Measurements from ENCODE around the gene MRPL1.
A peak's percentile ranks its signal among the peaks of the same experiment; 100 is the strongest.

Gene MRPL1

GRCh38 chr4:77862478-77863216, at the start of gene MRPL1:
Gene MRPL1, plus strand, starts transcription at chr4:77862830. Its CDS starts 19 bp downstream, at chr4:77862849.
- POLR2A ChIA-PET, result interaction anchor here (1.0 to 2.0 kb wide), 5 partner anchors 10 to 197 kb away, joined by 3 to 14 read pairs (median 6); no protein-coding TSS in a partner anchor
- CTCF ChIA-PET, result interaction anchor here (0.6 to 1.2 kb wide), 4 partner anchors 89 to 237 kb away, joined by 3 to 7 read pairs (median 3); no protein-coding TSS in a partner anchor
- peak; percentile 87 for TF ChIP-seq ZBTB17 (tag by site-specific recombination; IDR thresholded peaks at IDR 0.05)
- TF ChIP-seq PRDM10 (tag by site-specific recombination; IDR thresholded peaks at IDR 0.05), result peak; percentile 72
- TF ChIP-seq ZSCAN23 (tag by site-specific recombination; IDR thresholded peaks at IDR 0.05), result peak; percentile 40; the same call in 1 of the 2 replicates
- TF ChIP-seq KLF10 (tag by site-specific recombination; IDR thresholded peaks at IDR 0.05), result peak; percentile 49; the same call in 1 of the 2 replicates
- TF ChIP-seq SALL2 (tag by site-specific recombination; IDR thresholded peaks at IDR 0.05; ENCODE audit: borderline replicate concordance), result no peak
- TF ChIP-seq SP2 (tag by site-specific recombination; IDR thresholded peaks at IDR 0.05), result peak; percentile 61
- TF ChIP-seq ZNF398 (tag by site-specific recombination; IDR thresholded peaks at IDR 0.05), result peak; percentile 7; the same call in 1 of the 2 replicates
- peak; percentile 96 for TF ChIP-seq ZNF501 (tag by site-specific recombination; IDR thresholded peaks at IDR 0.05)
- TF ChIP-seq FEZF1 (tag by site-specific recombination; IDR thresholded peaks at IDR 0.05), result peak; percentile 5; the same call in 1 of the 2 replicates
- peak; percentile 44; the same call in 1 of the 2 replicates for TF ChIP-seq KLF7 (tag by site-specific recombination; IDR thresholded peaks at IDR 0.05; ENCODE audit: borderline replicate concordance)
- TF ChIP-seq ZNF324 (tag by site-specific recombination; IDR thresholded peaks at IDR 0.05), result peak; percentile 68
- no peak; the same call in 1 of the 2 replicates for TF ChIP-seq ZNF10 (tag by site-specific recombination; IDR thresholded peaks at IDR 0.05)
- no peak; the same call in 1 of the 2 replicates for TF ChIP-seq PRDM1 (tag by site-specific recombination; IDR thresholded peaks at IDR 0.05)
- TF ChIP-seq ZXDB (tag by site-specific recombination; IDR thresholded peaks at IDR 0.05), result peak; percentile 93
- TF ChIP-seq ZNF18 (tag by site-specific recombination; IDR thresholded peaks at IDR 0.05), result peak; percentile 37; the same call in 1 of the 2 replicates
- TF ChIP-seq ZNF585B (tag by site-specific recombination; IDR thresholded peaks at IDR 0.05), result no peak
- no peak; the same call in none of the 2 replicates for TF ChIP-seq ZNF2 (tag by site-specific recombination; IDR thresholded peaks at IDR 0.05)
- TF ChIP-seq ZBTB6 (tag by site-specific recombination; IDR thresholded peaks at IDR 0.05), result 0 out of 2 replicates have a peak, but pooled peaks have one; percentile 38
- TF ChIP-seq ZNF518A (tag by site-specific recombination; conservative IDR thresholded peaks at IDR 0.05; ENCODE audit: low read depth), result peak; percentile 76
- peak; percentile 45; the same call in 1 of the 2 replicates for TF ChIP-seq ZBTB21 (tag by site-specific recombination; IDR thresholded peaks at IDR 0.05)
- TF ChIP-seq KLF8 (tag by site-specific recombination; IDR thresholded peaks at IDR 0.05), result peak; percentile 94

More at GRCh38 chr4:77862478-77863216, at the start of gene MRPL1:
- peak within 1 kb of the TSS; percentile 70 for H3K27ac ChIP-seq (ENCODE audit: extremely low read depth, low read depth, low read length)
- H3K4me3 ChIP-seq (ENCODE audit: low read depth, low read length), result peak within 1 kb of the TSS; percentile 85
- H3K36me3 ChIP-seq (ENCODE audit: control insufficient read depth in 2 of 2, insufficient read depth in 1 of 2, low read length in 2 of 2), result peaks cover 5 to 8% of the 10 kb centered on the region in 2 experiments; a peak in 2 of 3 replicates
- no peaks in the 10 kb centered on the region for H3K9me3 ChIP-seq (ENCODE audit: control insufficient read depth, insufficient read depth, low read depth, low read length)
- H3K4me1 ChIP-seq (ENCODE audit: control insufficient read depth, insufficient read depth, low read length), result no peaks in the 10 kb centered on the region; the same call in 1 of the 2 replicates
